Measurements from ENCODE around the gene RNF43.

The RNF43 gene

GRCh38 chr17:58379511-58379824 is 37.9 kb downstream of the RNF43 start:
- no peak for DNase-seq (ENCODE audit: low spot score)
- no peak for TF ChIP-seq CTCF (IDR thresholded peaks at IDR 0.05; ENCODE audit: extremely low read depth, insufficient read depth, missing control alignments)
- in situ Hi-C loops (cut with MboI; ENCODE audit: low pct_unique_long_range_greater_than_20kb, low sequenced_read_pairs, unreplicated experiment), result no loop called here

- in situ Hi-C loops (cut with MboI; ENCODE audit: low pct_unique_long_range_greater_than_20kb, low sequenced_read_pairs, unreplicated experiment), result no loop called here
- no peak for TF ChIP-seq CTCF (IDR thresholded peaks at IDR 0.05; ENCODE audit: extremely low read depth, insufficient read depth, missing control alignments)
- DNase-seq (ENCODE audit: low spot score), result no peak
These were observed 38.4 kb downstream of the RNF43 start for GRCh38 chr17:58378733-58379510.

GRCh38 chr17:58377661-58378060 is 39.7 kb downstream of the RNF43 start:
- DNase-seq (ENCODE audit: low spot score), result no peak
- in situ Hi-C loops (cut with MboI; ENCODE audit: low pct_unique_long_range_greater_than_20kb, low sequenced_read_pairs, unreplicated experiment), result no loop called here
- no peak for TF ChIP-seq CTCF (IDR thresholded peaks at IDR 0.05; ENCODE audit: extremely low read depth, insufficient read depth, missing control alignments)

- DNase-seq (ENCODE audit: low spot score), result no peak
- in situ Hi-C loops (cut with MboI; ENCODE audit: low pct_unique_long_range_greater_than_20kb, low sequenced_read_pairs, unreplicated experiment), result no loop called here
These were observed 40.2 kb downstream of the RNF43 start for GRCh38 chr17:58377093-58377601.

GRCh38 chr17:58376472-58377000 is 40.8 kb downstream of the RNF43 start:
- TF ChIP-seq CTCF (IDR thresholded peaks at IDR 0.05; ENCODE audit: extremely low read depth, insufficient read depth, missing control alignments), result no peak
- no peak for DNase-seq (ENCODE audit: low spot score)
- in situ Hi-C loops (cut with MboI; ENCODE audit: low pct_unique_long_range_greater_than_20kb, low sequenced_read_pairs, unreplicated experiment), result no loop called here

More at GRCh38 chr17:58377093-58377601, 40.2 kb downstream of the RNF43 start:
- no peak for TF ChIP-seq CTCF (IDR thresholded peaks at IDR 0.05; ENCODE audit: extremely low read depth, insufficient read depth, missing control alignments)

GRCh38 chr17:58375811-58376210 is 41.5 kb downstream of the RNF43 start:
- in situ Hi-C loops (cut with MboI; ENCODE audit: low pct_unique_long_range_greater_than_20kb, low sequenced_read_pairs, unreplicated experiment), result no loop called here
- DNase-seq (ENCODE audit: low spot score), result no peak
- no peak for TF ChIP-seq CTCF (IDR thresholded peaks at IDR 0.05; ENCODE audit: extremely low read depth, insufficient read depth, missing control alignments)

Measured in GM13977 (cell line).